Endothelial cell of umbilical vein (primary cell): ENCODE data around the gene SRPK2.

ENCODE experiments used
- CTCF ChIP-seq, 2 donors: IDR thresholded peaks; 1 replicate in 1 of 2; 2 replicates in 1 of 2; pipeline ENCODE4 v1.5.1; 2011; ENCODE audit warnings: low read length in 2 of 2, mild to moderate bottlenecking in 2 of 2, moderate library complexity in 2 of 2, control low read depth in 1 of 2, inconsistent platforms in 1 of 2, low read depth in 1 of 2; ENCODE audit not compliant: insufficient read depth in 1 of 2; ENCODE audit errors: extremely low read depth in 1 of 2
- EZH2 ChIP-seq: IDR thresholded peaks from 2 replicates; pipeline ENCODE4 v1.6.1; 2012; ENCODE audit warnings: borderline replicate concordance, low read depth, mild to moderate bottlenecking, moderate library complexity, low read length, inconsistent platforms; ENCODE audit not compliant: severe bottlenecking
- FOS ChIP-seq: IDR thresholded peaks from 2 replicates; pipeline ENCODE4 v1.6.1; 2011; ENCODE audit warnings: mild to moderate bottlenecking, low read length, moderate library complexity, borderline replicate concordance; ENCODE audit not compliant: insufficient read depth
- GATA2 ChIP-seq: IDR thresholded peaks from 2 replicates; pipeline ENCODE4 v1.7.0; 2011; ENCODE audit warnings: low read depth, mild to moderate bottlenecking, moderate library complexity, mixed read lengths, low read length; ENCODE audit not compliant: insufficient read length, insufficient read depth
- JUN ChIP-seq: IDR thresholded peaks from 2 replicates; pipeline ENCODE4 v1.6.1; 2011; ENCODE audit warnings: borderline replicate concordance, low read depth; ENCODE audit not compliant: insufficient read length, insufficient read depth
- MAX ChIP-seq: IDR thresholded peaks from 2 replicates; pipeline ENCODE4 v1.6.1; 2011; ENCODE audit not compliant: insufficient read depth, insufficient read length
- POLR2A ChIP-seq: IDR thresholded peaks from 2 replicates; pipeline ENCODE4 v1.6.1; 2012; ENCODE audit warnings: low read depth, mild to moderate bottlenecking, control low read depth, low read length
- POLR2AphosphoS5 ChIP-seq: IDR thresholded peaks from 2 replicates; pipeline ENCODE4 v1.6.1; 2012; ENCODE audit warnings: low read depth, mild to moderate bottlenecking, control low read depth, low read length, moderate library complexity; ENCODE audit not compliant: insufficient read depth

- TF ChIP-seq CTCF (IDR thresholded peaks at IDR 0.05; ENCODE audit: extremely low read depth in 1 of 2, insufficient read depth in 1 of 2, low read depth in 1 of 2, low read length in 2 of 2) (no peak), FOS (no peak), MAX (no peak), POLR2A (no peak), EZH2 (no peak), POLR2AphosphoS5 (no peak), JUN (no peak), GATA2 (no peak)
Measured at GRCh38 chr7:105206985-105207384, 181.7 kb downstream of the SRPK2 start.
